IMR-90 (cell line): ENCODE data around the gene SMG1. TPM values are rescaled to one million over a fixed set of nuclear protein-coding genes. Genes with fewer than 3 reads are reported as not detected.
"Not testable (repeated sequence)": the region's sequence is repeated elsewhere in the genome, so short reads cannot be mapped to it uniquely, and the experiment has no call there.

Experiments
- ATAC-seq: fragments of 200-7000 bp; cut with Tn5 transposase; 2 replicates; pipeline ENCODE4 v1.9.1; 2020; ENCODE audit warnings: low read depth, mild to moderate bottlenecking, moderate library complexity
- BruUV-seq: library from RNA; stranded (reverse); fragments of 400-500 nt; replicated peaks from 2 replicates; lab custom pipeline; 2021; lab: Mats Ljungman, UMichigan
- CTCF ChIA-PET: fragments of 300-600 bp; formaldehyde crosslinking; extraction: SDS; loops from one replicate; lab custom pipeline; 2021; ENCODE audit warnings: antibody characterized with exemption; lab: Yijun Ruan, JAX
- POLR2A ChIA-PET: fragments of 300-600 bp; sonication (Branson Sonifier 250); formaldehyde crosslinking; loops from one replicate; lab custom pipeline; 2022; ENCODE audit warnings: antibody characterized with exemption; ENCODE audit not compliant: unreplicated experiment; lab: Charles Lee
- DNase-seq: peaks from one replicate; pipeline ENCODE4 v3.0.0; 2013
- H2AFZ ChIP-seq: replicated peaks from 2 replicates; pipeline ENCODE3; 2013; ENCODE audit warnings: low read length, mild to moderate bottlenecking; ENCODE audit not compliant: poor library complexity
- H2AK5ac ChIP-seq: 2 replicates; pipeline ENCODE4 v1.6.1; 2013; ENCODE audit warnings: low read depth, low read length, inconsistent platforms
- H2AK9ac ChIP-seq: replicated peaks from 2 replicates; pipeline ENCODE3; 2013; ENCODE audit warnings: mild to moderate bottlenecking, low read depth, low read length, moderate library complexity; ENCODE audit not compliant: poor library complexity
- H2BK120ac ChIP-seq: 2 replicates; pipeline ENCODE4 v1.6.1; 2013; ENCODE audit warnings: low read depth, low read length, inconsistent platforms
- H2BK15ac ChIP-seq: 3 replicates; pipeline ENCODE4 v1.6.1; 2013; ENCODE audit warnings: low read depth, low read length, inconsistent platforms
- H2BK20ac ChIP-seq: 2 replicates; pipeline ENCODE4 v1.6.1; 2013; ENCODE audit warnings: low read depth, mild to moderate bottlenecking, inconsistent platforms, low read length, moderate library complexity
- H2BK5ac ChIP-seq: 2 replicates; pipeline ENCODE4 v1.6.1; 2013; ENCODE audit warnings: mild to moderate bottlenecking, low read depth, low read length, inconsistent platforms; ENCODE audit not compliant: poor library complexity, severe bottlenecking
- H3K14ac ChIP-seq: replicated peaks from 2 replicates; pipeline ENCODE4 v1.6.1; 2013; ENCODE audit warnings: low read depth, low read length, inconsistent platforms
- H3K18ac ChIP-seq: 2 replicates; pipeline ENCODE4 v1.6.1; 2013; ENCODE audit warnings: low read depth, low read length, control low read depth
- H3K23ac ChIP-seq: 2 replicates; pipeline ENCODE4 v1.6.1; 2013; ENCODE audit warnings: low read depth, low read length, inconsistent platforms
- H3K27ac ChIP-seq: 2 replicates; pipeline ENCODE4 v1.5.1; 2013; ENCODE audit warnings: mild to moderate bottlenecking, control low read depth, low read length; ENCODE audit not compliant: insufficient read depth
- H3K27me3 ChIP-seq: 2 replicates; pipeline ENCODE4 v1.6.1; 2013; ENCODE audit warnings: low read length; ENCODE audit not compliant: control insufficient read depth, insufficient read depth
- H3K36me3 ChIP-seq: 2 replicates; pipeline ENCODE4 v1.6.1; 2013; ENCODE audit warnings: low read length, mixed read lengths; ENCODE audit not compliant: control insufficient read depth, insufficient read depth
- H3K4ac ChIP-seq: 2 replicates; pipeline ENCODE4 v1.6.1; 2013; ENCODE audit warnings: low read depth, low read length, inconsistent platforms
- H3K4me1 ChIP-seq: 2 replicates; pipeline ENCODE4 v1.6.1; 2013; ENCODE audit warnings: low read length, mixed read lengths; ENCODE audit not compliant: control insufficient read depth, insufficient read depth
- H3K4me2 ChIP-seq: 2 replicates; pipeline ENCODE4 v1.6.1; 2013; ENCODE audit warnings: low read depth, mild to moderate bottlenecking, control low read depth, low read length, moderate library complexity
- H3K4me3 ChIP-seq: 2 replicates; pipeline ENCODE4 v1.5.1; 2013; ENCODE audit warnings: low read depth, mild to moderate bottlenecking, control low read depth, low read length, moderate library complexity; ENCODE audit not compliant: insufficient read depth
- H3K56ac ChIP-seq: 2 replicates; pipeline ENCODE4 v1.6.1; 2013; ENCODE audit warnings: low read length, inconsistent platforms; ENCODE audit not compliant: insufficient read depth; ENCODE audit errors: extremely low read depth
- H3K79me1 ChIP-seq, 2 experiments: 2 replicates each; pipeline ENCODE4 v1.6.1; 2013; ENCODE audit warnings: low read length in 2 of 2, inconsistent platforms in 1 of 2, low read depth in 1 of 2
- H3K9ac ChIP-seq: 2 replicates; pipeline ENCODE4 v1.6.1; 2013; ENCODE audit warnings: low read depth, low read length, control low read depth
- H3K9me1 ChIP-seq: 2 replicates; pipeline ENCODE4 v1.6.1; 2013; ENCODE audit warnings: low read length, inconsistent platforms; ENCODE audit not compliant: insufficient read depth
- H3K9me3 ChIP-seq: 2 replicates; pipeline ENCODE4 v1.6.1; 2013; ENCODE audit warnings: low read length; ENCODE audit not compliant: control insufficient read depth, insufficient read depth
- H4K20me1 ChIP-seq: 2 replicates; pipeline ENCODE4 v1.6.1; 2013; ENCODE audit warnings: low read length, inconsistent platforms; ENCODE audit not compliant: insufficient read depth
- H4K5ac ChIP-seq: 2 replicates; pipeline ENCODE4 v1.6.1; 2013; ENCODE audit warnings: mild to moderate bottlenecking, low read depth, low read length, control low read depth
- H4K8ac ChIP-seq, 2 experiments: 2 replicates each; pipeline ENCODE4 v1.6.1; 2013; ENCODE audit warnings: low read depth in 2 of 2, low read length in 2 of 2, control low read depth in 1 of 2, inconsistent platforms in 1 of 2
- H4K91ac ChIP-seq: 2 replicates; pipeline ENCODE4 v1.6.1; 2013; ENCODE audit warnings: low read depth, low read length, inconsistent platforms; ENCODE audit not compliant: insufficient read depth
- WGBS, 2 experiments: methylation state at CpG; one replicate each; pipeline versions ENCODE4 v1.1.5 to v1.1.7; 2013; ENCODE audit warnings: missing lambda C conversion rate in 2 of 2; ENCODE audit not compliant: insufficient read length in 1 of 2; ENCODE audit errors: extremely low coverage in 2 of 2; 5-methylcytosine and 5-hydroxymethylcytosine counted together
- dilution Hi-C: fragments of 300-500 bp; cut with HindIII; formaldehyde crosslinking; loops from one replicate; pipeline ENCODE4 v1.14.3; 2018; ENCODE audit warnings: low sequenced_read_pairs; ENCODE audit not compliant: unreplicated experiment
- in situ Hi-C: fragments of 300-500 bp; cut with MboI; formaldehyde crosslinking; loops from 3 replicates; pipeline ENCODE4 v1.14.3; 2019; ENCODE audit warnings: low sequenced_read_pairs, inconsistent platforms, mixed read lengths
- intact Hi-C: fragments of 100-400 bp; cut with micrococcal nuclease; formaldehyde crosslinking; loops from 2 replicates; pipeline ENCODE4 v1.10.0; 2022
- polyA plus RNA-seq, 3 experiments: library from polyadenylated mRNA; depleted of rRNA; stranded (reverse); fragments of >200 nt; gene quantifications; 2 replicates each; pipeline ENCODE4 v1.2.3, GENCODE V29; 2012; ENCODE audit warnings: low replicate concordance in 1 of 3
- total RNA-seq: library from RNA; depleted of rRNA; stranded (reverse); fragments of >200 nt; gene quantifications from 2 replicates; pipeline ENCODE4 v1.2.3, GENCODE V29; 2012

The SMG1 gene
- total and polyA plus RNA-seq, 2 of the 4 experiments (the other 2 are of a cell fraction) = 13.4 to 53.8 TPM

GRCh38 chr16:18777664-18778063 lies 148.5 kb downstream of the SMG1 start:
- BruUV-seq, H2BK5ac ChIP-seq, H3K9me1 ChIP-seq, H3K4me3 ChIP-seq, H3K9me3 ChIP-seq, H3K4me2 ChIP-seq, DNase-seq, H3K4me1 ChIP-seq, H3K23ac ChIP-seq, H3K18ac ChIP-seq, H2BK120ac ChIP-seq, H4K91ac ChIP-seq, H3K27me3 ChIP-seq, H2AFZ ChIP-seq, H2BK15ac ChIP-seq, H3K9ac ChIP-seq, H3K79me1 ChIP-seq, dilution Hi-C loops, H2BK20ac ChIP-seq, H3K14ac ChIP-seq, H4K8ac ChIP-seq, ATAC-seq, intact Hi-C loops, H3K27ac ChIP-seq, H4K20me1 ChIP-seq, CTCF ChIA-PET, H2AK9ac ChIP-seq, POLR2A ChIA-PET, in situ Hi-C loops, H3K4ac ChIP-seq, H2AK5ac ChIP-seq, H4K5ac ChIP-seq, H3K56ac ChIP-seq: not testable (repeated sequence)
- peaks cover 11% of the 10 kb centered on the region for H3K36me3 ChIP-seq
- WGBS, 2 experiments = no CpG with 5 or more reads among the region's 1 CpG

GRCh38 chr16:18776334-18776733 lies 149.9 kb downstream of the SMG1 start:
- H3K9ac ChIP-seq, POLR2A ChIA-PET, H3K27me3 ChIP-seq, H2BK5ac ChIP-seq, H2AK9ac ChIP-seq, H3K14ac ChIP-seq, H3K4me3 ChIP-seq, H2BK120ac ChIP-seq, H4K5ac ChIP-seq, dilution Hi-C loops, BruUV-seq, H3K23ac ChIP-seq, H3K79me1 ChIP-seq, H3K4me1 ChIP-seq, H4K91ac ChIP-seq, H3K4ac ChIP-seq, H3K36me3 ChIP-seq, intact Hi-C loops, H3K4me2 ChIP-seq, in situ Hi-C loops, H2AK5ac ChIP-seq, H3K18ac ChIP-seq, H3K56ac ChIP-seq, H2BK20ac ChIP-seq, ATAC-seq, H2AFZ ChIP-seq, DNase-seq, CTCF ChIA-PET, H4K8ac ChIP-seq, H3K9me1 ChIP-seq, H2BK15ac ChIP-seq, H4K20me1 ChIP-seq, H3K27ac ChIP-seq, H3K9me3 ChIP-seq: not testable (repeated sequence)
- WGBS, 2 experiments = 80% methylated on average over 2 of the region's 5 CpGs; no CpG with 5 or more reads in 1 of the 2 experiments
